HG02759 (cell line): ENCODE results near the gene POLR1F.
"Not testable (repeated sequence)": the region's sequence is repeated elsewhere in the genome, so short reads cannot be mapped to it uniquely, and the experiment has no call there.

ENCODE experiments used
- ATAC-seq: cut with Tn5 transposase; IDR thresholded peaks from one replicate; pipeline ENCODE4 v1.9.1; 2021; ENCODE audit warnings: mild to moderate bottlenecking, moderate library complexity; ENCODE audit not compliant: unreplicated experiment

Gene POLR1F, protein sequence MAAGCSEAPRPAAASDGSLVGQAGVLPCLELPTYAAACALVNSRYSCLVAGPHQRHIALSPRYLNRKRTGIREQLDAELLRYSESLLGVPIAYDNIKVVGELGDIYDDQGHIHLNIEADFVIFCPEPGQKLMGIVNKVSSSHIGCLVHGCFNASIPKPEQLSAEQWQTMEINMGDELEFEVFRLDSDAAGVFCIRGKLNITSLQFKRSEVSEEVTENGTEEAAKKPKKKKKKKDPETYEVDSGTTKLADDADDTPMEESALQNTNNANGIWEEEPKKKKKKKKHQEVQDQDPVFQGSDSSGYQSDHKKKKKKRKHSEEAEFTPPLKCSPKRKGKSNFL

GRCh38 chr7:19708397-19709248, at the start of gene POLR1F:
POLR1F (minus strand) TSS chr7:19709037; CDS start chr7:19709016, 21 bp downstream.
- peak; percentile 99 for ATAC-seq

DNA sequence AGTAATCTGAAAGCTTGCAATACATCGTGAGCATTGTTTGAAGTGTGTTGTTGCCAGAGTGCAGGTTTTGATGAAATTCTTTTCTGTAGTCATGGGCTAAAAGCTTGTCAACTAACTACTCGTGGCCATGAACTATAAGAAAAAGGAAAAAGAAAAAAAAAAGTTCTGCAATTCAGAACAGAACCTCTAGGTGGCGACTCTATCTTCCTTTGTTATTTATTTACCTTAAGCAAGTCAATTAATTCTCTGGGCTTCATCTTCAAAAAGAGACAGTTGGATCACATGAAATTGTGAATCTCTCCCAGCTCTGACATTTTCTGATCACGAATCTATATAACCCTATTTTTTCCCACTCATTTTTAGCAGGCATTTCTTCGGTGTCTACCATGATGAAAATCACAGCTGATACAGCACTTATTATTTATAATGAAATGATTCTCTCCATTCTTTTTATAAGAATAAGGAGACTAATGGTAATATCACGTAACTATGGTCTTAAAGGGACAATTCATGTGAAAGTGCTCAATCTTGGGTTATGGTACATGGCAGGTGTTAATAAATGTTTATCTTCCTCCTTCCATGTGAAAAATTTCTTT, 45.8 kb upstream of the POLR1F start:
- ATAC-seq, result peak; percentile 48

GRCh38 chr7:19752020-19752419, 43.2 kb upstream of the POLR1F start:
- no peak for ATAC-seq

GRCh38 chr7:19749658-19750057, 40.8 kb upstream of the POLR1F start:
- ATAC-seq, result no peak

DNA sequence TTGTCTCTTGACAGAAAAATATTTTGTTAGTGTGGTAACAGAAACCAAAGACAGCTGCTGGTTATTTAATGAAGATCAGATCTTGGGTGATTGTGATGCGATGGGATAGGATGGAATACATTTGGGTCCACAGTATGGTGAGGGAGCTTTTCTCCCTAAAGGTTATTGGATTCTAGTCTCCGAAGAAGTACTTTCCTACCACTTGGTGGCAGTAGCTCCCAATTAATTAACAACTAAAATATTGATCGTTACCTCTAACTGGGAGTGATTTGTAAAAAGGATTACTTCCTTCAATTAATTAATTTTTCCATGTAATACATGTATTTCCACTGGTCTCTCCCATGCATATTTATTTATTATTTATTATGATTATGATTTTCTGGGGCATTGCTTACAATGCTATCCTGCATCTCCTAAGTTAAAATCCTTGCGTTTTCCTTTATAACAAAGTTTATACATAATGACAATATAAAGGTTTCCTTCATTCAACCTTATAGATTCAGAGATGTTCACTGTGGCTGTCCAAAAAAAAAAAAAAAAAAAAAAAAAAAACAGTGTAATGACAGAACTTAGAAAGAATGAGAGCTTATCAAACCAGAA, 39.0 kb upstream of the POLR1F start:
- no peak for ATAC-seq

DNA sequence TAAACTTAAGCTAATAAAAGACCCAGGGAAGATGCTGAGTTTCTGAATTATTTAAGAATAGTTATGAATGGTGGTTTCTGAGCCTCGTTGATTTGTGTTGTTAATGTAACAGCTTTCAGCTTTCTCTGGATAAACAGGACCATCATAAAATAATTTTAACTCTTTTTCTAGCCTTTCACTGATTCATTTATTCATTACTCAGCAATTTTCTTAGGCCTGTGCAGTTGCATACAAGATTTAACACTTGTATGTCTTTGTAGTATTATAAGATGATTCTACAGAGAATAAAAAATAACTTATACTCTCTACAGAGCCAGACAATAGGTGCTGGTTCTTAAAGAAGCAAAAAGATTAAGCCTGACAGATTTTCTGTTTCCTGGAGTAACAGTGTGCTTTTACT, 35.2 kb upstream of the POLR1F start:
- ATAC-seq, result no peak

GRCh38 chr7:19728716-19729115, 19.9 kb upstream of the POLR1F start:
- ATAC-seq, result no peak

DNA sequence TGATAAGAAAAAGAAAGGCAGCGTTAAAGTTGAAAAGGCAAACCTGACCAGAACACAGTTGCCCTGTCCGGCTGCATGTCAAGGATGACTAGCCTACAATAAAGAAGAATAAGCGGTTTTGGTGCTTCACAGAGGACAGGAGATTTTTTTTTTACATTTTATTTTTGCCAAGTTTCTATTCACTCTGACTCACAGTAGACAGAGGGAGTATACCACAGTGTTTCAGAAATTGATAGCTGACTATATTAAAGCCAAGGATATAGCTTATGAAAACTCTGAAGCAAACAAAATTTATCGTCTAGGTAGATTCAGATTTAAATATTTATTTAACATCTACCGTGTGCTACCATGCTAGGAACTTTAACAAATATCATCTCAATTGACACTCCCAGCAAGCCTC, 16.9 kb upstream of the POLR1F start:
- ATAC-seq, result no peak

- no peak for ATAC-seq
These were observed 6.7 kb upstream of the POLR1F start for GRCh38 chr7:19715499-19715898.

DNA sequence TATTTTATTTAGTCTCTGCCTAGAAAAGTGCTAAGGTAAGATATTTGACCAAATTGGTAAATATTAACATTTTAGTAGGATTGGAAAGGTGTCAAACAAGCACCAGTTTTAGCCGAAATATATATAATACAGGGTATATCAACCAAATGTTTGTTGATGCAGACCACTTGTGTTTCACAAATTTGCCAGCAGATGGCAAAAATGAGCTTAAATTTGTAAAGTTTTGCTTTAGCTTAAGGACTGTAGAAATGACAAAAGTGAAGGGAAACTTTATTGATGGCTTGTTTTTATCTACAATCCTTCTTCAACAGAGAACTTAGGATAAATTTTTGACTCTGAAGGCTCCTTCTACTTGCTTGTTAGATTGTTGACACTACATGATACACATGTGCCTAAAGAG, 4.8 kb upstream of the POLR1F start:
- ATAC-seq, result no peak

- ATAC-seq, result no peak
These were observed 377 bp upstream of the POLR1F start for GRCh38 chr7:19709249-19709578.

DNA sequence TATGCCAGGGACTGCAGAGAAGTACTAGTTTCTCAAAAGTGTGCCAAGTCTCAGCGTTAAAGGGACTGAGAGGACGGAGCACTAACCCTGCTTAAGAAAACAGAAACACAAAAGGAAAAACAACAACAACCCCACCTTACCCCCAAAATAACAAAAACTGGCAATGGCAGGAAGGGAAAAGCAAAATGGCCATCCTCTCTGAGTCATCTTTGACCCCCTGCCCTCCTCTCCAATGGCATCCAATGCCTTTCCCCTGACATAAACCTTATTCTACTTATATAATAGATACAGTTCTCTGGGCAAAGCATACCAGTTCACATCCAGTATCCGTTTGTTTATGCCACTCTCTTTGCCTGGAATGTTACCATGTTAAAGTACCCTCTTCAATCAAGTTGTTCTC, 1.6 kb downstream of the POLR1F start:
- no peak for ATAC-seq

DNA sequence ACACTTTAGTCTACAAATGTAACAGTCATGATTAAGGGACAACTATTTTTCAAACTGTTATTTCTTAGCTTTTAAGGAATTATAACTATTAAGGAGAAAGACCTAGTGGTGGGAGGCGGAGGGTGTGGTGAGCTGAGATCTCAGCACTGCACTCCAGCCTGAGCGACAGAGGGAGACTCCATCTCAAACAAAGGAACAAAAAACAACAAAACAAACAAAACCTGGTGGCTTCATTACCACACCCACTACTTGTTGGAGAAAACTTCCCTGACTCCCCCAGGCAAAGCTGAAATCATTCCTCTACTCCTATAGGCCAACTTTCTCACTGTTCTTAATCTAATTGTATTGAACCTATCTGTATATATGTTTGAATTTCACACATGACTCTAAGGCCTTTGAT, 3.2 kb downstream of the POLR1F start:
- ATAC-seq, result no peak

GRCh38 chr7:19701471-19701870, 7.4 kb downstream of the POLR1F start:
- no peak for ATAC-seq

DNA sequence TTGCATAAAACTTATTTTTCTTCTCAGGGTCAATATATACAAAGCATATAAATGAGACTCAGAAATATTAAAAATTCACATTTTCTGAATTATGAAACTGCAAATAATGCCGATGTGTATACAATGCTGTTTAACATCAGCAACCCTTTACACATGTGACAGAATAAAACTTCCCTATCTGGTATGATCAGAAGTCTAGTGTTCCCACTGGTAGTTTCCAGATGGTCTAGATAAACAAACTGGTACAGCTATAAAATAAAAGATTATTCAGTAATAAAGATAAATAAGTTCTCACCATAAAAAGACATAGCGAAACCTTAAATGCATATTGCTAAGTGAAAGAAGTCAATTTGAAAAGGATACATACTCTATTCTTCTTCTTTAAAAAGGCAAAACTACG, 7.9 kb downstream of the POLR1F start:
- no peak for ATAC-seq

DNA sequence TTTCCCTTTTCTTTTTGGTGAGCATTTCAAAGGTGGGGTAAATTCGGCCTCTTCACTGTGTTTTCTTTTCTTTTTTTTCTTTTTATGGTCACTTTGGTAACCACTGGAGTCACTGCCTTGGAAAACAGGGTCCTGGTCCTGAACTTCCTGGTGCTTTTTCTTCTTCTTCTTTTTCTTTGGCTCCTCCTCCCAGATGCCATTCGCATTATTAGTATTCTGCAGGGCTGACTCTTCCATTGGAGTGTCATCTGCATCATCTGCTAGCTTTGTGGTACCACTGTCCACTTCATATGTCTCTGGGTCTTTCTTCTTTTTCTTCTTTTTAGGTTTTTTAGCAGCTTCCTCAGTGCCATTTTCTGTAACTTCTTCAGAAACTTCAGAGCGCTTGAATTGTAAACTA, 10.5 kb downstream of the POLR1F start:
- ATAC-seq, result no peak

- ATAC-seq, result no peak
These were observed 11.9 kb downstream of the POLR1F start for GRCh38 chr7:19696926-19697325.

DNA sequence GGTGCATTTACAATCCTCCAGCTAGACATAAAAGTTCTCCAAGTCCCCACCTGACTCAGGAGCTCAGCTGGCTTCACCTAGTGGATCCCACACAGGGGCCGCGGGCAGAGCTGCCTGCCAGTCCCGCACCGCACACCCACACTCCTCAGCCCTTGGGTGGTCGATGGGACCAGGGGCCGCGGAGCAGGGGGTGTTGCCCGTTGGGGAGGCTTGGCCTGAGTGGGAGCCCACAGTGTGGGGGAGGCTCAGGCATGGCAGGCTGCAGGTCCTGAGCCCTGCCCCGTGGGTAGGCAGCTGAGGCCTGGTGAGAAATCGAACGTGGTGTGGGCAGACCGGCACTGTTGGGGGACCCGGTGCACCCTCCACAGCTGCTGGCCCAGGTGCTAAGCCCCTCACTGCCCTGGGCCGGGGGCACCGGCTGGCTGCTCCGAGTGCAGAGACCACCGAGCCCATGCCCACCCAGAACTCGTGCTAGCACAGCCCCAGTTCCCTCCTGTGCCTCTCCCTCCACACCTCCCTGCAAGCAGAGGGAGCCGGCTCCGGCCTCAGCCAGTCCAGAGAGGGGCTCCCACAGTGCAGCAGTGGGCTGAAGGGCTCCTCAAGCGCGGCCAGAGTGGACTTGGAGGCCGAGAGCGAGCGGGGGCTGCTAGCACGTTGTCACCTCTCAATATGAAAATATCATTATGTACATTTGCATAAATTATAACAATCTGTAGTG, 16.6 kb downstream of the POLR1F start:
- ATAC-seq, result no peak

DNA sequence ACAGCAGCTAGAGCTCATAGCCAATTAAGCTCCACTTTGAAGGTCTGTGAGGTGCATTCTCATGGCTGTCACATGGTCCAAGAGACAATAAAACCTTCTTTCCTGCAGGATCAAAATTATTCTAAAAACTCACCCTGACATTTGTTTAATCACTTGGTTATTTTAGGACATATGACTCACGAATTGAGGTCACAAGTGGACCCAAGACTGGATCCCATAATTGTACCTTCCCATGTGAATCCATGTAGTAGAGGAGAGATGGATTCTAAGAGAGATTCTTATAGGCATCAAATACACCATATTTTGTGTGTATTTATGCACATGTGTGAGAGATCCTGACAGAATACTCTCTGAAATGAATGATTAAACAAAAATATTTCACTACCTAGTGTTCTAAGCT, 18.1 kb downstream of the POLR1F start:
- no peak for ATAC-seq

GRCh38 chr7:19689130-19689529, 19.7 kb downstream of the POLR1F start:
- ATAC-seq, result not testable (repeated sequence)

DNA sequence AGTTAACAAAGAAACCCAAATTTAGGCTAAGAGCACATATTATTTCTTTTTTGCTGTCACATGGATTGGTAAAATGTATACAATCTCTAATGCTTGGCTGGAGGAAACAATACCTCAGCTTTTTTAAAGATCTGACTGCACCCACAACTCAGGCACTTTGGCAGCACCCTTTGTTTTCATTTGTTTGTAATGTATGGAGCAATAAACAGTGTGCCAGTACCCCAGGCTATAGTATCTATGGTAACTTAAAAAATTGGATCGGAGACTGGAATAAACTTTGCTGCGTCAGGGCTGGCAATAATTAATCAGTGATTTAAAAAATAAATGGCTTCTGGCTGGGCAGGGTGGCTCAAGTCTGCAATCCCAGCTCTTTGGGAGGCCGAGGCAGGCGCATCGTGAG, 27.2 kb downstream of the POLR1F start:
- ATAC-seq, result no peak
